Measurements from ENCODE around the gene RARRES1.

DNA sequence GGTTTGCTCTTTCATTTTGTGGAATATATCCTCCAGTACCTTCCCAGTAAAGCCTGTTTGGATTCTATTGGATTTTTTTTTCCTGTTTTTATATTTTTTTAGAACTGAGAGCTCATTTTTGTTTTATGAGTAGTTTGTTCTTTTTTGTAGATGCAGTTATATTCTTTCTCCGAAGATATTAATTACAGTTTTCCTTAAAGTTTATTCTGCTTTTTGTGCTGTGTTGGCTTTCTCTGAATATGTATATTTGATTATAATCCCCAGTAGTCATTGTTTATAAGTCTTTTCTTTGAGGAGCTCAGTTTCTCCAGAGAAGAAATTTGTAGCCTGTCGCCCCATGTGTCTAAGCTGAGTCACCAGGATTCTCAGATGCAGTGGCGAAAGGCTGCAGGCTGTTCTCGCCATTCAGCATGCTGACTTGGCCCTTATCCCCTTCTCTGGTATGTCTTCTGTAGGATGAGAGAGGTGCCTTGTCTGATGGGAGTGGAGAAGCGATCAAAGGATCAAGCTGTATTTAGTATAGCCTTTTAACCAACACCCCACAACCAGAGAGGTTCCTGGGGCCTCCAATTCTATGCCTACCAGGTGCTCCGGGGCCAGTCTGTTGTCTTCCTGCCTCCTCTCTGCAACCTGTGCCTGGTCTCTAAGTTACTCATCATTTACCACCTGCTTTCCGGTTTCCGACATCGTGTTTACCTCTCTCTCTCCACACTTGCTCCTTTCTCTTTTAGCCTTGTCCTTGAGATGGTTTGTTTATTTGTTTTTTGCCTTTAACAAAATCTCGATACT is 37.9 kb upstream of the RARRES1 start:
- TF ChIP-seq POLR2AphosphoS5 (IDR thresholded peaks at IDR 0.05; ENCODE audit: low read depth, low read length) (no peak), CTCF (IDR thresholded peaks at IDR 0.05) (no peak), SIN3A (IDR thresholded peaks at IDR 0.05; ENCODE audit: borderline replicate concordance, insufficient read depth, low read depth, low read length) (no peak)
